ENCODE results near the gene WDR55. TPM values are rescaled to one million over a fixed set of nuclear protein-coding genes. Genes with fewer than 3 reads are reported as not detected.

The WDR55 gene, protein sequence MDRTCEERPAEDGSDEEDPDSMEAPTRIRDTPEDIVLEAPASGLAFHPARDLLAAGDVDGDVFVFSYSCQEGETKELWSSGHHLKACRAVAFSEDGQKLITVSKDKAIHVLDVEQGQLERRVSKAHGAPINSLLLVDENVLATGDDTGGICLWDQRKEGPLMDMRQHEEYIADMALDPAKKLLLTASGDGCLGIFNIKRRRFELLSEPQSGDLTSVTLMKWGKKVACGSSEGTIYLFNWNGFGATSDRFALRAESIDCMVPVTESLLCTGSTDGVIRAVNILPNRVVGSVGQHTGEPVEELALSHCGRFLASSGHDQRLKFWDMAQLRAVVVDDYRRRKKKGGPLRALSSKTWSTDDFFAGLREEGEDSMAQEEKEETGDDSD
- 15.9 and 17.0 TPM in 2 replicates for total RNA-seq

GRCh38 chr5:140664359-140665119 is at the start of gene WDR55:
Gene WDR55 (plus strand): TSS chr5:140664904. CDS start chr5:140664913, 9 bp downstream.

GRCh38 chr5:140633021-140633471 is 31.7 kb upstream of the WDR55 start, which contains the start of gene CD14:
Gene CD14 (minus strand): TSS chr5:140633175. CDS start chr5:140633071, 104 bp downstream.

DNA sequence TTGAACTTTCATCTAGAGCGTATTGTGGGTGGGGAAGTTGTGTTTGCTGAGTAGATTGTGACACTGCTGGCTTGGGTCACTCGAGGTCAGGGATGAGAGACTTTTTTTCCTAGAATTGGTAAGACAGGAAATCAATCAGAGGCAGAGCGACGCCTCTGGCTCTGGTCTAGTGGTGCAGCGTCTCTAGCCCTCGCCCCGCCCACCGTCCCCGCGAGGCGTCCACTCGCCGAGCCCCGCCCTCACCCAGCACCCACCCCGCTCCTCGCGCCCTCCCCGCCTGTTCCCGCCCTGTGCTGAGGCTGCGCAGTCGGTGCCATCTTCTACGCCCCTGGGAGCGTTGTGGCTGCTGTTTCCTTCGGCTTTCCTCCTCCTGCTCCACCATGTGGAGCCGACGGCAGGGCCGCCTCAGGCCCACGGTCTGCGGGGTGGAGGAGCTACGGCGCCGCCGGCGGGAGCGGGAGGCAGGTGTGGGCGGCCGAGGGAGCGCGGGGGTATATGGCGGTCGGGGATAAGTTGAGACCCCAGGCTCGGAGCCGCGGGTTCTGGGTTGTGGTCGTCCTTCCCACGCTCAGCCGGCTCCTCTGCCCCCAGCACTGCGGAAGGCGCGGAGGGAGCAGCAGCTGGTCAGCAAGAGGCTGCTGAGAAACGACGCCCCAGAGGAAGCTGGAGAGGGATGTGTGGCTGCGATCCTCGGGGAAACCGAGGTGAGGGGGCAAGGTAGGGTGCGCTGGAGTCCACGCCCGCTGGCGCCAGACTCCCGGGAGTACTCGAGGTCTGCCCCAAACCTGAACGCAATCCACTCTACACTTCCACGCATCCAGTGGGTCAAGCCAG is 25.3 kb upstream of the WDR55 start, which contains the start of gene TMCO6:
Gene TMCO6, plus strand, starts transcription at position 304 of the 834 bp plus-strand sequence. Its CDS starts 77 bp downstream, at position 381.

DNA sequence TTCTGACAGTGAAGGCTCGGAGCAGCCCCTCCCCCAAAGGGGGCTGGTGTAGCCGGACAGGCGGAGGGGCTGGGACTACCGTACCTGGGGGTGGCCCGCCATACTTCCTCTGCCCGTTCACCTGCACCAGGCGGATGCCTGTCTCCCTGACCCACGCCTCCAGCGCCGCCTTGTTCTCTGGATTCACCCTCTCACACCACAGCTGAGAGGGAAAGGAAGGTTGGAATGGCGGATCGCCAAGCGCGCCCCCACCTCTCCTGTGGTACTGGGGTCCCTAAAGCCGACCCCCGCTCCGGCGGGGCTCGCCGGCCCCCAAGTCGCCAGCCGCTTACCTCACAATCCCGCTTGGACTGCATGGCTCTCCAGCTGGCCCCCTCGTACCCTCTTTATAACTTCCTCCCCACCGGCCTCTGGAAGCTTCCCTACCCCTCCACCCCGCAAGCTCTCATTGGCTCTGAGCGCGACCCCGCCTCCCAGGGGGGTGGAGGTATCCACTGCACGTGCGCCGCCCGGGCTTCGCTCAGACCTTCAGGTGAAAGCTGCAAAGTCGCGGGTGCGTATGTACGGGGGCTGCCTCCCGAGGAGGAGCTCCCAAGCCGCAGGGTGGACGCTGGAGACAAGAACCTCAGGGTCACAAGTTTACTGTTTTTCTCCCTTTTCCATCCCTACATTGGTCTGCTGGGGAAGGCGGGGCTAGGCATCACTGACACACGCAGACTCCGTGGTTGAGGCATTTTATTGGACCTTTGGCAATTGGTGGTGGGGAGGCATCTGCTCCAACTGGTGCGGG is 8.7 kb downstream of the WDR55 start, which contains the start of gene DND1:
Gene DND1, minus strand, starts transcription at position 390 of the 790 bp plus-strand sequence. Its CDS starts 34 bp downstream, at position 356.

GRCh38 chr5:140690941-140691924 is 26.5 kb downstream of the WDR55 start, which contains the start of the genes HARS1 and HARS2:
Gene HARS1 (minus strand): TSS chr5:140691370. CDS start chr5:140691304, 66 bp downstream.
Gene HARS2 (plus strand): TSS chr5:140691455. CDS start chr5:140691649, 194 bp downstream.

DNA sequence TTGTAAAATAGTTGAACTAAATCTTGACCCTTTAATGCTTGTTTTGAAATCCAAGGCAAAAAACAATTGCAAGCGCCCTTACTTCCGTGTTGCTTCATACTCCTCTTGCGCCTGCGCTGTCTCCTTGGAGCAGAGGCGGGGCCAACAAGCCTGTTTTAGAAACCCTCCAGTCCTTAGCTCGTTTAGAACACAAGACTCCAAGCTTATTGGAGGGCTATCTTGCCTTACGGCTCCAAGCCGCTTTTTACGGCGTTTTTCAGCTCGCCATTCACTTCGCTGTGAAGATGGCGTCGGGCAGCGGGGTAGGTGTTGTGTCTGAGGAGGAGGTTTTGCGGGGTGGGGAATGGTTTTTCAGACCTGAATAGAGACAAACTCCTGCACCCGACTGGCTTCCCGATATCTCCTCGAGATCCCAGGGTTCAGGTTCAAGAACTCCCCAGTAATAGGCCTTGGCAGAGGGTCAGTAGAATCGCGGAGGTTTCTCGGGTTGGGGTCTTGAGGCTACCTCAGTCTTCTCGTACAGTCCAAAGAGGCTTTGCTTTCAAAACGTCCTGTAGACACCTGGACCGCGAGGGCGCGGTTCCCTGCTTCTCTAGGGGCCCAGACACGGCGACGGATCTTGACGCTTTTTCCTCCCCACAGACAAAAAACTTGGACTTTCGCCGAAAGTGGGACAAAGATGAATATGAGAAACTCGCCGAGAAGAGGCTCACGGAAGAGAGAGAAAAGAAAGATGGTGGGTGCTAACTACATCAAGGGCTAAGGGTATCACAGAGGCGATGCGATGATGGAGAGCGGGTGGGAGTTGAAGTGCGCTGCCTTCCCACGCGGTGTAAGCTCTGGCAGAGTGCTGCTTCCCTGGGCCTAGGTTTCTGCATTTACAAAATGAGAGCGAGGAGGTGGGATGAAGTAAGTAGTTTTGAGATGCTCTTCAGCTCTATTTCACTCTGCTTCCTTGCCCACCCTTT is 35.8 kb downstream of the WDR55 start, which contains the start of gene ZMAT2:
Gene ZMAT2, plus strand, starts transcription at position 271 of the 968 bp plus-strand sequence. Its CDS starts 14 bp downstream, at position 285.

Other genes with a start within 250 kb of the WDR55 start
- gene EIF4EBP3, start 117.2 kb upstream of the WDR55 start, total RNA-seq: 1.7 and 3.9 TPM in 2 replicates
- gene SRA1, start 107.4 kb upstream of the WDR55 start, total RNA-seq: 50.7 and 58.3 TPM in 2 replicates
- 8.2 and 10.9 TPM in 2 replicates for gene APBB3, start 100.3 kb upstream of the WDR55 start, total RNA-seq
- 34.9 and 38.8 TPM in 2 replicates for gene SLC35A4, start 100.1 kb upstream of the WDR55 start, total RNA-seq
- gene CD14, start 31.7 kb upstream of the WDR55 start, total RNA-seq: 0.17 TPM in 1 of 2 replicates, not detected in the other
- 10.6 and 14.6 TPM in 2 replicates for gene TMCO6, start 25.5 kb upstream of the WDR55 start, total RNA-seq
- gene NDUFA2, start 17.3 kb upstream of the WDR55 start, total RNA-seq: 60.2 and 73.4 TPM in 2 replicates
- 58.7 and 73.3 TPM in 2 replicates for gene IK, start 17.1 kb upstream of the WDR55 start, total RNA-seq
- gene DND1, start 8.7 kb downstream of the WDR55 start, total RNA-seq: 0.15 and 0.67 TPM in 2 replicates
- gene HARS1, start 26.5 kb downstream of the WDR55 start, total RNA-seq: 70.8 and 73.6 TPM in 2 replicates
- 21.3 and 27.2 TPM in 2 replicates for gene HARS2, start 26.6 kb downstream of the WDR55 start, total RNA-seq
- 16.5 and 25.6 TPM in 2 replicates for gene ZMAT2, start 35.5 kb downstream of the WDR55 start, total RNA-seq
- gene PCDHA1, start 121.2 kb downstream of the WDR55 start, total RNA-seq: not detected in 2 replicates
- gene PCDHA2, start 129.9 kb downstream of the WDR55 start, total RNA-seq: not detected in 2 replicates
- gene PCDHA3, start 136.2 kb downstream of the WDR55 start, total RNA-seq: under 0.01 TPM in 1 of 2 replicates, not detected in the other
- under 0.01 TPM in 2 replicates for gene PCDHA4, start 142.2 kb downstream of the WDR55 start, total RNA-seq
- not detected in 2 replicates for gene PCDHA5, start 156.7 kb downstream of the WDR55 start, total RNA-seq
- 0.15 TPM in 1 of 2 replicates, not detected in the other for gene PCDHA6, start 163.1 kb downstream of the WDR55 start, total RNA-seq
- 0.15 TPM in 1 of 2 replicates, not detected in the other for gene PCDHA7, start 169.4 kb downstream of the WDR55 start, total RNA-seq
- not detected in 2 replicates for gene PCDHA8, start 176.3 kb downstream of the WDR55 start, total RNA-seq
- gene PCDHA9, start 183.5 kb downstream of the WDR55 start, total RNA-seq: not detected in 2 replicates
- not detected in 2 replicates for gene PCDHA10, start 191.0 kb downstream of the WDR55 start, total RNA-seq
- not detected in 2 replicates for gene PCDHA11, start 204.1 kb downstream of the WDR55 start, total RNA-seq
- gene PCDHA12, start 210.4 kb downstream of the WDR55 start, total RNA-seq: not detected in 2 replicates
- not detected in 2 replicates for gene PCDHA13, start 217.2 kb downstream of the WDR55 start, total RNA-seq